Activated T-cell treated with anti-CD3 and anti-CD28 coated beads for 48 hours (primary cell): ENCODE measurements around the gene TMEM175.

Source experiments
- DNase-seq: peaks from one replicate; pipeline ENCODE4 v3.0.0-alpha.2; 2020; ENCODE audit warnings: low read depth

TMEM175 gene

DNA sequence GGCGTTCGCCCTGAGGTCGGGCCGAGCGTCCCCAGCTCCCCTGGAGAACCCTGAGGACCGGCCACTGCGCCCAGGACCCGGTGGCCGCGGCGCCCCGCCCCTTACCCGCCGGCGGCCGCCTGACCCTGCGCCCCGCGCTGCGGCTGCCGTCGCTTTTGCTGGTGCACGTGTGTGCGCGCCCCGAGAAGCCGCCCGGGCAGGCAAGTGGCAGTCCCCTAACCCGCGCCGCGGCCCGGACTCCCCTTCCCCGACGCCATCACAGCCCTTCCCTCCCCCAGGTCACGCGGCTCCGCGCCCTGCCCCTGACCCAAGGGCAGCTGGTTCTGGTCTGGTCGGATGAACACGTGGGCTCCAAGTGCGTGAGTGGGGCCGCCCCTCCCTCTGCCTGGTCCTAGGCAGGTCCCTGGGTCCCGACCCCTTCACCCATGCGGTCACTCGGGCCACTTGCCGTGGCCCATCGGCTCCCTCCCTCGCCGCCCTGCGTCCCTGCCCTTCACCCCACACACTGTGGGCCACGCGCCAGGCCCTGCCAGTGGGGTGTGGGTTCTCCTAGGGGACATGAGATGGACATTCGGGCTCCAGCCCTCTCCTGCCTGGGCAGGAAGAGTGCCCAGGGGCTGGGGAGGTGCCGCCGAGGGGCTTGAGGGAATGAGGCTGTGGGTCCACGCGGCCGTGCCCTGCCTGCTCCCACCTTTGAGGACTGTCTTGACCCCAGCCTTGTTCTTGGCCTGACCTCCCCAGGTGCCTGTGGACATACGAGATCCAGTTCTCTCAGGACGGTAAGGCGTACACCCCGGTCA, 71.2 kb downstream of the TMEM175 start:
- no peak for DNase-seq

DNA sequence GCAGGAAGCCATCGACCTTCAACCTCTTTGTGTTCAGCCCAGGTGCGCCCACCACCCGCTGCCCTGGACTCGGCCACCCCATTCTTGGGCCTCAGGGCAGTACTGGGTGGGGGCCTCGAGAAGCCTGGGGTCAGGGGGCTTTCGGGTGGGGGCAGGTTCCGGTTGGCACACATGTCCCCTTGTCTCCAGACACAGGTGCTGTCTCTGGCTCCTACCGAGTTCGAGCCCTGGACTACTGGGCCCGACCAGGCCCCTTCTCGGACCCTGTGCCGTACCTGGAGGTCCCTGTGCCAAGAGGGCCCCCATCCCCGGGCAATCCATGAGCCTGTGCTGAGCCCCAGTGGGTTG, 71.8 kb downstream of the TMEM175 start:
- no peak for DNase-seq

DNA sequence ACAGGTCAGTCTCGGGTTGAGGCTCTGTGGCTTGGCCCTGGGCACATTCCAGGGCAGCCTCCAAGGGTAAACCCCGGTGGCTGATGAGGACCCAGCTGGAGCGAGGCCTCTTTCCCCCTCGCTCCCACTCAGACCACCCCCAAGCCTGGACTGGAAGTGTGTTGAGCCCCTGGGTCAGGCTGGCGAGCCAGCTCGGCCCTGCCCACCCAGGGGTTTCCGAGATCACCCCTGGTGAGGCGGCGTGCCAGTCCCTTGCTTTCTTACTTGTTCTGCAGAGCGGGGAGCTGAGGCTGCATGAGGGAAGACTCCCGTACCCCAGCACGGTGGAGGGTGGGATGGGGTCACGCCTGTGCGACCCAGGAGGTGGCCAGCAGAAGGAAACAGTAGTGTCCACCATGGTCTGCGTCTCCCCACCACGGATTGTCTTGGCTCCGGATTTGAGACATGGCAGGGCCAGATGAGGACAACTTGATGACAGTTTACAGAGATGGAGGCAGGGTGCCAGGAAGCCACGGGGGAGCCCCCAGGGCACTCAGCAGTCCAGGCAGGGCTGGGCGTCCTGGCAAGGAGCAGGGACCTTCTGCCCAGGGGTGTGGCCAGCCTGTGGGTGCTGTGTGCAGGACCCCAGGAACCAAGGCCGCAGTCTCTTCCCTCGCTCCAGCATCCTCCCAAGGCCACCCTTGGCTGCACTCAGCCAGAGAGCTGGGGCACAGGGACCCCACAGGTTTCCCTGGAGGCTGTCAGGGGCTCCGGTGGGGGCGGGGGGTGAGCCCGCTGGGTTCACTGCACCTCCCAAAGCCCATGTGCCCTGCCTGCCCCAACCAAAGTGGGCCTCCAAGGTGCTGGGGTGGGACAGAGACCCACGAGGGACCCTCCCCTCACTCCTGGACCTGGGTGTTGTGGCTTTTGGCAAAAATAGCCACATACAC, 72.6 kb downstream of the TMEM175 start:
- no peak for DNase-seq

DNA sequence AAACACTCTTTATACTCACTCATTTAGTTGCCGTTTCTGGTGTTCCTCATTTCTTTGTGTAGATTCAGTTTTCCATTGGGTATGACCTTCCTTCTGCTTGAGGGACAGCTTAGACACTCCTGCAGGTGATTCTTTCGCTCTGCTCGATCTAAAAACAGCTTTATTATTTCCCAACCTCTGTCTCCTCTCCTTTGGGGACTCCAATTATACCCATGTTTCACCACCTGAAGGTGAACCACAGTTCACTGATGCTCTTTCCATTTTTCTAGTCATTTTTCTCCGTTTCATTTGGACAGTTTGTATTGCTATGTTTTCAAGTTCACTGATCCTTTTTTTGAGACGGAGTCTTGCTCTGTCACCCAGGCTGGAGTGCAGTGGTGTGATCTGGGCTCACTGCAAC, 74.6 kb downstream of the TMEM175 start:
- DNase-seq: no peak
